ENCODE measurements around the gene IL18RAP.

Gene IL18RAP

GRCh38 chr2:102463160-102463559, 40.2 kb downstream of the IL18RAP start:
- no peak for DNase-seq

- DNase-seq, result no peak
Measured at GRCh38 chr2:102470168-102470567, 47.2 kb downstream of the IL18RAP start.

- DNase-seq, result no peak
Measured at GRCh38 chr2:102473020-102473419, 50.1 kb downstream of the IL18RAP start, which contains the start of gene SLC9A4. Gene SLC9A4 (plus strand): TSS chr2:102473226. CDS start chr2:102473760, 534 bp downstream.

GRCh38 chr2:102473631-102474030, 50.7 kb downstream of the IL18RAP start:
- DNase-seq, result no peak

GRCh38 chr2:102474785-102475184, 51.8 kb downstream of the IL18RAP start:
- DNase-seq, result no peak

GRCh38 chr2:102478686-102479470, 55.9 kb downstream of the IL18RAP start:
- DNase-seq, result no peak

GRCh38 chr2:102480285-102481195, 57.6 kb downstream of the IL18RAP start:
- no peak for DNase-seq

- no peak for DNase-seq
Measured at GRCh38 chr2:102481931-102482330, 59.0 kb downstream of the IL18RAP start.

GRCh38 chr2:102483086-102483485, 60.1 kb downstream of the IL18RAP start:
- no peak for DNase-seq

GRCh38 chr2:102484310-102485061, 61.5 kb downstream of the IL18RAP start:
- no peak for DNase-seq

- no peak for DNase-seq
Measured at GRCh38 chr2:102485147-102485785, 62.3 kb downstream of the IL18RAP start.

- no peak for DNase-seq
Measured at GRCh38 chr2:102486941-102487702, 64.2 kb downstream of the IL18RAP start.

GRCh38 chr2:102487761-102488462, 65.0 kb downstream of the IL18RAP start:
- no peak for DNase-seq

GRCh38 chr2:102489646-102490045, 66.7 kb downstream of the IL18RAP start:
- DNase-seq, result no peak

- DNase-seq, result no peak
Measured at GRCh38 chr2:102492006-102492405, 69.0 kb downstream of the IL18RAP start.

GRCh38 chr2:102494570-102494969, 71.6 kb downstream of the IL18RAP start:
- DNase-seq, result no peak

GRCh38 chr2:102498414-102498813, 75.5 kb downstream of the IL18RAP start:
- no peak for DNase-seq

- no peak for DNase-seq
Measured at GRCh38 chr2:102499558-102499957, 76.6 kb downstream of the IL18RAP start.

Measured in NCI-H2029 treated with DMSO at 0.1 percent for 48 hours (cell line).